Measurements from ENCODE around the gene GRIK4. TPM values are rescaled to one million over a fixed set of nuclear protein-coding genes. Genes with fewer than 3 reads are reported as not detected.

The GRIK4 gene
- total and polyA plus RNA-seq, 2 of the 4 experiments (the other 2 are of a cell fraction), result 0.18 to 0.38 TPM

DNA sequence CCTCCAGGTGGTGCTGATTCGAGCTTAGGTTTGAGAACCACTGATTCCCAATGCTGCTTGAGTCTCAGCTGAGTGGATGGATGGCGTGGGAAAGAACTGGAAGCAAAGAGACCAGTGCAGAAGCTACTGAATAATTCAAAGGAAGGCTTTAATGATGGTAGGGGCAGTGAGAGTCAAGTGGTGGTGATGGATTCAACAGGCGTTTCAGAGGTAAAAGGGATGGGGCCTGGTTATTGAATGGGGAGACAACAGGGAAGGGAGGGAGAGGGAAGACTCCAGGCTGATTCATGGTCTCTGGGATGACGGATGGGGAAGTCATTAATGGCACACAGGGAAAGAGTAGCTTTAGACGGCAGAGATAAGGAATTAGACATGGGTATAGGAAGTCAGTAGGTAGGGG lies 408.0 kb downstream of the GRIK4 start:
- no peak for TF ChIP-seq NFE2L2 (IDR thresholded peaks at IDR 0.05; ENCODE audit: low read depth, low read length)
- TF ChIP-seq POLR2A (IDR thresholded peaks at IDR 0.05; ENCODE audit: low read depth, low read length), result no peak
- TF ChIP-seq SMC3 (IDR thresholded peaks at IDR 0.05; ENCODE audit: low read depth, low read length), result no peak
- no peak for TF ChIP-seq MAFK (IDR thresholded peaks at IDR 0.05; ENCODE audit: low read depth, low read length)
- TF ChIP-seq RAD21 (IDR thresholded peaks at IDR 0.05; ENCODE audit: low read length), result no peak
- BruUV-seq (replicated peaks), result no TSS peak
- no peak overlapping the region for H2AK9ac ChIP-seq (replicated peaks; ENCODE audit: low read depth, low read length, poor library complexity)
- dilution Hi-C loops (cut with HindIII; ENCODE audit: low sequenced_read_pairs, unreplicated experiment), result no loop called here
- in situ Hi-C loops (cut with MboI; ENCODE audit: low sequenced_read_pairs), result no loop called here
- no peak overlapping the region for H3K4me3 ChIP-seq (ENCODE audit: insufficient read depth, low read depth, low read length)
- H2BK15ac ChIP-seq (ENCODE audit: low read depth, low read length), result no peak overlapping the region
- ATAC-seq (ENCODE audit: low read depth), result no peak
- WGBS, 2 experiments (ENCODE audit: extremely low coverage in 2 of 2, insufficient read length in 1 of 2), result 42% methylated on average over 1 of the region's 5 CpGs; no CpG with 5 or more reads in 1 of the 2 experiments
- H3K23ac ChIP-seq (ENCODE audit: low read depth, low read length), result no peak overlapping the region
- H3K4ac ChIP-seq (ENCODE audit: low read depth, low read length), result no peak overlapping the region
- no peaks in the 10 kb centered on the region for H4K20me1 ChIP-seq (ENCODE audit: insufficient read depth, low read length)
- POLR2A ChIA-PET (ENCODE audit: unreplicated experiment), result interaction anchor here (0.6 kb wide), 1 partner anchor 30 kb away, joined by 6 read pairs; no protein-coding TSS in a partner anchor
- no peak overlapping the region for H4K8ac ChIP-seq (ENCODE audit: low read depth in 2 of 2, low read length in 2 of 2)
- no peaks in the 10 kb centered on the region for H3K4me1 ChIP-seq (ENCODE audit: control insufficient read depth, insufficient read depth, low read length)
- CTCF ChIA-PET, result interaction anchor here (0.8 kb wide), 1 partner anchor 10 kb away, joined by 3 read pairs; no protein-coding TSS in a partner anchor
- no peak overlapping the region for H2BK5ac ChIP-seq (ENCODE audit: low read depth, low read length, poor library complexity, severe bottlenecking)
- H3K27ac ChIP-seq (ENCODE audit: insufficient read depth, low read length), result no peak overlapping the region
- no peak overlapping the region for H2BK120ac ChIP-seq (ENCODE audit: low read depth, low read length)
- no peak overlapping the region for H2AK5ac ChIP-seq (ENCODE audit: low read depth, low read length)
- intact Hi-C loops (cut with micrococcal nuclease), result no loop called here
- no peaks in the 10 kb centered on the region for H3K9me3 ChIP-seq (ENCODE audit: control insufficient read depth, insufficient read depth, low read length)
- DNase-seq, result no peak
- H3K14ac ChIP-seq (replicated peaks; ENCODE audit: low read depth, low read length), result no peak overlapping the region
- no peak overlapping the region for H3K9ac ChIP-seq (ENCODE audit: low read depth, low read length)
- H3K79me1 ChIP-seq (ENCODE audit: low read depth in 1 of 2, low read length in 2 of 2), result no peaks in the 10 kb centered on the region
- no peak overlapping the region for H2BK20ac ChIP-seq (ENCODE audit: low read depth, low read length)
- peaks cover 12% of the 10 kb centered on the region for H3K27me3 ChIP-seq (ENCODE audit: control insufficient read depth, insufficient read depth, low read length)
- H2AFZ ChIP-seq (replicated peaks; ENCODE audit: low read length, poor library complexity), result no peak overlapping the region
- no peak overlapping the region for H4K5ac ChIP-seq (ENCODE audit: low read depth, low read length)
- H3K9me1 ChIP-seq (ENCODE audit: insufficient read depth, low read length), result no peaks in the 10 kb centered on the region
- no peaks in the 10 kb centered on the region for H3K36me3 ChIP-seq (ENCODE audit: control insufficient read depth, insufficient read depth, low read length)
- H3K18ac ChIP-seq (ENCODE audit: low read depth, low read length), result no peak overlapping the region
- H4K91ac ChIP-seq (ENCODE audit: insufficient read depth, low read depth, low read length), result no peak overlapping the region
- H3K4me2 ChIP-seq (ENCODE audit: low read depth, low read length), result no peak overlapping the region
- H3K56ac ChIP-seq (ENCODE audit: extremely low read depth, insufficient read depth, low read length), result no peak overlapping the region
